ENCODE data around the gene RSPH9.

DNA sequence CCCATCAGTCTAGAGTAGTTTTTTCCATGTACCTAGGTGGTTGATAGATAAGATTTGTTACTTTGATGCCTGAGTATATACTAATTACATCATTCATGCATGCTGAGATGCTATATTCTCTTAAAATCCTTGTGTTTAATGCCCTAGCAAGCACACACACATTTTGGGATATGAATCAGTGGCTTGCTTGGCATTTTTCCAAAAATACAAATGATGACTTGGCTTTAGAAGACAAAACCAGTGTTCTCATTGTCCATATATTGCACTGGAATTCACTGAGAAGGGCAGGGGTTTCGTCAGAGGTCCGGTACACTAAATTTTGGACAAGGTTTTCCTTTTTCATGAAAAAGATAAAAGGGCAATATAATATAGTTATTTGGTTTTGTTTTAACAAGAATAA, 40.7 kb upstream of the RSPH9 start:
- TF ChIP-seq, protein P1, sequence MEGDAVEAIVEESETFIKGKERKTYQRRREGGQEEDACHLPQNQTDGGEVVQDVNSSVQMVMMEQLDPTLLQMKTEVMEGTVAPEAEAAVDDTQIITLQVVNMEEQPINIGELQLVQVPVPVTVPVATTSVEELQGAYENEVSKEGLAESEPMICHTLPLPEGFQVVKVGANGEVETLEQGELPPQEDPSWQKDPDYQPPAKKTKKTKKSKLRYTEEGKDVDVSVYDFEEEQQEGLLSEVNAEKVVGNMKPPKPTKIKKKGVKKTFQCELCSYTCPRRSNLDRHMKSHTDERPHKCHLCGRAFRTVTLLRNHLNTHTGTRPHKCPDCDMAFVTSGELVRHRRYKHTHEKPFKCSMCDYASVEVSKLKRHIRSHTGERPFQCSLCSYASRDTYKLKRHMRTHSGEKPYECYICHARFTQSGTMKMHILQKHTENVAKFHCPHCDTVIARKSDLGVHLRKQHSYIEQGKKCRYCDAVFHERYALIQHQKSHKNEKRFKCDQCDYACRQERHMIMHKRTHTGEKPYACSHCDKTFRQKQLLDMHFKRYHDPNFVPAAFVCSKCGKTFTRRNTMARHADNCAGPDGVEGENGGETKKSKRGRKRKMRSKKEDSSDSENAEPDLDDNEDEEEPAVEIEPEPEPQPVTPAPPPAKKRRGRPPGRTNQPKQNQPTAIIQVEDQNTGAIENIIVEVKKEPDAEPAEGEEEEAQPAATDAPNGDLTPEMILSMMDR (IDR thresholded peaks at IDR 0.05; ENCODE audit: low read depth, low read length, missing input control): no peak
- no peak for TF ChIP-seq YY1 (IDR thresholded peaks at IDR 0.05)
- TF ChIP-seq HNF4A (conservative IDR thresholded peaks at IDR 0.05): no peak
- TF ChIP-seq EGR1 (IDR thresholded peaks at IDR 0.05; ENCODE audit: low read depth in 2 of 2): no peak
- no peak for TF ChIP-seq TAF1 (conservative IDR thresholded peaks at IDR 0.05)
- TF ChIP-seq, protein P2, sequence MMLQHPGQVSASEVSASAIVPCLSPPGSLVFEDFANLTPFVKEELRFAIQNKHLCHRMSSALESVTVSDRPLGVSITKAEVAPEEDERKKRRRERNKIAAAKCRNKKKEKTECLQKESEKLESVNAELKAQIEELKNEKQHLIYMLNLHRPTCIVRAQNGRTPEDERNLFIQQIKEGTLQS (IDR thresholded peaks at IDR 0.05): no peak
- no peak for TF ChIP-seq FOXA1 (IDR thresholded peaks at IDR 0.05)
- TF ChIP-seq RAD21 (IDR thresholded peaks at IDR 0.05): no peak
- TF ChIP-seq, protein P3, sequence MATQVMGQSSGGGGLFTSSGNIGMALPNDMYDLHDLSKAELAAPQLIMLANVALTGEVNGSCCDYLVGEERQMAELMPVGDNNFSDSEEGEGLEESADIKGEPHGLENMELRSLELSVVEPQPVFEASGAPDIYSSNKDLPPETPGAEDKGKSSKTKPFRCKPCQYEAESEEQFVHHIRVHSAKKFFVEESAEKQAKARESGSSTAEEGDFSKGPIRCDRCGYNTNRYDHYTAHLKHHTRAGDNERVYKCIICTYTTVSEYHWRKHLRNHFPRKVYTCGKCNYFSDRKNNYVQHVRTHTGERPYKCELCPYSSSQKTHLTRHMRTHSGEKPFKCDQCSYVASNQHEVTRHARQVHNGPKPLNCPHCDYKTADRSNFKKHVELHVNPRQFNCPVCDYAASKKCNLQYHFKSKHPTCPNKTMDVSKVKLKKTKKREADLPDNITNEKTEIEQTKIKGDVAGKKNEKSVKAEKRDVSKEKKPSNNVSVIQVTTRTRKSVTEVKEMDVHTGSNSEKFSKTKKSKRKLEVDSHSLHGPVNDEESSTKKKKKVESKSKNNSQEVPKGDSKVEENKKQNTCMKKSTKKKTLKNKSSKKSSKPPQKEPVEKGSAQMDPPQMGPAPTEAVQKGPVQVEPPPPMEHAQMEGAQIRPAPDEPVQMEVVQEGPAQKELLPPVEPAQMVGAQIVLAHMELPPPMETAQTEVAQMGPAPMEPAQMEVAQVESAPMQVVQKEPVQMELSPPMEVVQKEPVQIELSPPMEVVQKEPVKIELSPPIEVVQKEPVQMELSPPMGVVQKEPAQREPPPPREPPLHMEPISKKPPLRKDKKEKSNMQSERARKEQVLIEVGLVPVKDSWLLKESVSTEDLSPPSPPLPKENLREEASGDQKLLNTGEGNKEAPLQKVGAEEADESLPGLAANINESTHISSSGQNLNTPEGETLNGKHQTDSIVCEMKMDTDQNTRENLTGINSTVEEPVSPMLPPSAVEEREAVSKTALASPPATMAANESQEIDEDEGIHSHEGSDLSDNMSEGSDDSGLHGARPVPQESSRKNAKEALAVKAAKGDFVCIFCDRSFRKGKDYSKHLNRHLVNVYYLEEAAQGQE (IDR thresholded peaks at IDR 0.05): no peak
- TF ChIP-seq, protein P4, sequence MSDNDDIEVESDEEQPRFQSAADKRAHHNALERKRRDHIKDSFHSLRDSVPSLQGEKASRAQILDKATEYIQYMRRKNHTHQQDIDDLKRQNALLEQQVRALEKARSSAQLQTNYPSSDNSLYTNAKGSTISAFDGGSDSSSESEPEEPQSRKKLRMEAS (IDR thresholded peaks at IDR 0.05): no peak
- TF ChIP-seq, protein P5, sequence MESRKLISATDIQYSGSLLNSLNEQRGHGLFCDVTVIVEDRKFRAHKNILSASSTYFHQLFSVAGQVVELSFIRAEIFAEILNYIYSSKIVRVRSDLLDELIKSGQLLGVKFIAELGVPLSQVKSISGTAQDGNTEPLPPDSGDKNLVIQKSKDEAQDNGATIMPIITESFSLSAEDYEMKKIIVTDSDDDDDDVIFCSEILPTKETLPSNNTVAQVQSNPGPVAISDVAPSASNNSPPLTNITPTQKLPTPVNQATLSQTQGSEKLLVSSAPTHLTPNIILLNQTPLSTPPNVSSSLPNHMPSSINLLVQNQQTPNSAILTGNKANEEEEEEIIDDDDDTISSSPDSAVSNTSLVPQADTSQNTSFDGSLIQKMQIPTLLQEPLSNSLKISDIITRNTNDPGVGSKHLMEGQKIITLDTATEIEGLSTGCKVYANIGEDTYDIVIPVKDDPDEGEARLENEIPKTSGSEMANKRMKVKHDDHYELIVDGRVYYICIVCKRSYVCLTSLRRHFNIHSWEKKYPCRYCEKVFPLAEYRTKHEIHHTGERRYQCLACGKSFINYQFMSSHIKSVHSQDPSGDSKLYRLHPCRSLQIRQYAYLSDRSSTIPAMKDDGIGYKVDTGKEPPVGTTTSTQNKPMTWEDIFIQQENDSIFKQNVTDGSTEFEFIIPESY (IDR thresholded peaks at IDR 0.05): no peak
- no peak for TF ChIP-seq HNF4G (IDR thresholded peaks at IDR 0.05)

Measured in liver (tissue), 3 donors.